Smooth muscle cell (in vitro differentiated cells): ENCODE data around the gene WDTC1. TPM values are rescaled to one million over a fixed set of nuclear protein-coding genes. Genes with fewer than 3 reads are reported as not detected.
"Not testable (repeated sequence)": the region's sequence is repeated elsewhere in the genome, so short reads cannot be mapped to it uniquely, and the experiment has no call there.

Experiments
- DNase-seq: peaks from one replicate; lab custom pipeline; 2025; ENCODE audit not compliant: unreplicated experiment; lab: John Stamatoyannopoulos, UW
- H2AFZ ChIP-seq: fragments of 200-600 bp; sonication (generic); 2 replicates; pipeline ENCODE4 v1.6.0; 2016; ENCODE audit warnings: antibody characterized with exemption, low read depth, mild to moderate bottlenecking
- H3F3A ChIP-seq: fragments of 200-600 bp; sonication (generic); 2 replicates; pipeline ENCODE4 v1.6.0; 2017; ENCODE audit warnings: antibody characterized with exemption, low read depth
- H3K27ac ChIP-seq: fragments of 200-600 bp; sonication (generic); 2 replicates; pipeline ENCODE4 v1.5.1; 2016; ENCODE audit warnings: low read depth, mild to moderate bottlenecking
- H3K27me3 ChIP-seq: fragments of 200-600 bp; sonication (generic); 2 replicates; pipeline ENCODE4 v1.6.1; 2016; ENCODE audit warnings: low read depth, mild to moderate bottlenecking
- H3K36me3 ChIP-seq: fragments of 200-600 bp; sonication (generic); 2 replicates; pipeline ENCODE4 v1.5.1; 2016; ENCODE audit warnings: low read depth
- H3K4me1 ChIP-seq: fragments of 200-600 bp; sonication (generic); 2 replicates; pipeline ENCODE4 v1.5.1; 2016; ENCODE audit warnings: low read depth
- H3K4me2 ChIP-seq: fragments of 200-600 bp; sonication (generic); 2 replicates; pipeline ENCODE4 v1.6.0; 2016; ENCODE audit warnings: mild to moderate bottlenecking
- H3K4me3 ChIP-seq: fragments of 200-600 bp; sonication (generic); 2 replicates; pipeline ENCODE4 v1.5.1; 2016; ENCODE audit warnings: mild to moderate bottlenecking
- H3K79me2 ChIP-seq: fragments of 200-600 bp; sonication (generic); 2 replicates; pipeline ENCODE4 v1.6.0; 2016; ENCODE audit warnings: low read depth, mild to moderate bottlenecking
- H3K9ac ChIP-seq: fragments of 200-600 bp; sonication (generic); 2 replicates; pipeline ENCODE4 v1.6.0; 2016; ENCODE audit warnings: low read depth
- H3K9me3 ChIP-seq: fragments of 200-600 bp; sonication (generic); replicated peaks from 2 replicates; pipeline ENCODE4 v1.5.1; 2016; ENCODE audit warnings: low read depth
- H4K20me1 ChIP-seq: fragments of 200-600 bp; sonication (generic); 2 replicates; pipeline ENCODE4 v1.6.0; 2016; ENCODE audit warnings: low read depth
- CTCF ChIP-seq: fragments of 200-600 bp; sonication (generic); IDR thresholded peaks from 2 replicates; pipeline ENCODE4 v1.5.1; 2017; ENCODE audit warnings: borderline replicate concordance, mild to moderate bottlenecking, antibody characterized with exemption; ENCODE audit not compliant: insufficient read depth, poor library complexity, severe bottlenecking
- WGBS: methylation state at CpG from one replicate; pipeline ENCODE4 v1.1.7; 2016; ENCODE audit warnings: low lambda C conversion rate; 5-methylcytosine and 5-hydroxymethylcytosine counted together
- polyA plus RNA-seq: library from polyadenylated mRNA; unstranded; fragments of >200 nt; fragmentation: Nextera tagmentation; extraction: Ambion mirVana; gene quantifications from 2 replicates; pipeline ENCODE4 v1.2.1, GENCODE V29; 2016
- total RNA-seq: library from RNA; depleted of rRNA; stranded (reverse); fragments of >200 nt; gene quantifications from 2 replicates; pipeline ENCODE4 v1.2.3, GENCODE V29; 2014

WDTC1 gene
- total and polyA plus RNA-seq, 2 experiments from 2014 or later: 5.4 to 10.3 TPM

GRCh38 chr1:27201295-27201694 lies 33.1 kb upstream of the WDTC1 start:
- WGBS: 94% methylated on average over 24 of the region's 24 CpGs
- H2AFZ ChIP-seq: no peak overlapping the region
- H3K27me3 ChIP-seq: no peaks in the 10 kb centered on the region
- H3K79me2 ChIP-seq: no peaks in the 10 kb centered on the region
- no peak overlapping the region for H3K4me3 ChIP-seq
- no peaks in the 10 kb centered on the region for H3F3A ChIP-seq
- no peaks in the 10 kb centered on the region for H4K20me1 ChIP-seq
- H3K4me2 ChIP-seq: no peak overlapping the region
- no peaks in the 10 kb centered on the region for H3K4me1 ChIP-seq
- H3K36me3 ChIP-seq: no peaks in the 10 kb centered on the region
- TF ChIP-seq CTCF: no peak
- H3K9me3 ChIP-seq: no peaks in the 10 kb centered on the region
- DNase-seq: no peak
- H3K9ac ChIP-seq: no peak overlapping the region
- no peak overlapping the region for H3K27ac ChIP-seq

- no peaks in the 10 kb centered on the region for H3K9me3 ChIP-seq
- no peak for DNase-seq
- H3K4me3 ChIP-seq: no peak overlapping the region
- H3K4me2 ChIP-seq: no peak overlapping the region
- no peak overlapping the region for H3K9ac ChIP-seq
- no peaks in the 10 kb centered on the region for H3K36me3 ChIP-seq
- no peaks in the 10 kb centered on the region for H3F3A ChIP-seq
- no peaks in the 10 kb centered on the region for H3K4me1 ChIP-seq
- no peaks in the 10 kb centered on the region for H3K27me3 ChIP-seq
- TF ChIP-seq CTCF: no peak
- 96% methylated on average over 1 of the region's 1 CpG for WGBS
- H3K27ac ChIP-seq: no peak overlapping the region
- no peaks in the 10 kb centered on the region for H4K20me1 ChIP-seq
- H2AFZ ChIP-seq: no peak overlapping the region
- no peaks in the 10 kb centered on the region for H3K79me2 ChIP-seq
These were observed 30.5 kb upstream of the WDTC1 start for GRCh38 chr1:27203946-27204345.

GRCh38 chr1:27207238-27207637 lies 27.2 kb upstream of the WDTC1 start:
- not testable (repeated sequence) for H3K4me3 ChIP-seq, H3K4me1 ChIP-seq
- WGBS: 92% methylated on average over 1 of the region's 1 CpG

GRCh38 chr1:27208143-27208850 lies 26.1 kb upstream of the WDTC1 start:
- not testable (repeated sequence) for H3K9ac ChIP-seq, H3K4me1 ChIP-seq, DNase-seq, H3K9me3 ChIP-seq, H3K4me2 ChIP-seq, H3K36me3 ChIP-seq, H3K27ac ChIP-seq, H3K27me3 ChIP-seq, H2AFZ ChIP-seq, H3K79me2 ChIP-seq, H3F3A ChIP-seq, H4K20me1 ChIP-seq, H3K4me3 ChIP-seq
- 93% methylated on average over 11 of the region's 11 CpGs for WGBS

More at GRCh38 chr1:27207238-27207637, 27.2 kb upstream of the WDTC1 start:
- H3K4me2 ChIP-seq, H3K9ac ChIP-seq, H3K27me3 ChIP-seq, H3K9me3 ChIP-seq, H2AFZ ChIP-seq, H3K36me3 ChIP-seq, H4K20me1 ChIP-seq, H3K79me2 ChIP-seq, DNase-seq, H3K27ac ChIP-seq, H3F3A ChIP-seq: not testable (repeated sequence)
